HFF-Myc (cell line): ENCODE data around the gene RNF38.

Source experiments
- DNase-seq: peaks from one replicate; pipeline ENCODE4 v3.0.0-alpha.2; 2011; ENCODE audit warnings: low read depth; ENCODE audit errors: extremely low read depth
- H3K4me3 ChIP-seq: replicated peaks from 2 replicates; pipeline ENCODE4 v1.5.1; 2011; ENCODE audit warnings: low read depth, mild to moderate bottlenecking, control low read depth, low read length
- CTCF ChIP-seq: IDR thresholded peaks from 2 replicates; pipeline ENCODE4 v1.5.1; 2012; ENCODE audit warnings: mild to moderate bottlenecking, low read depth, low read length, control low read depth; ENCODE audit errors: missing control alignments

Gene RNF38

GRCh38 chr9:36289836-36290435 is 110.1 kb downstream of the RNF38 start:
- H3K4me3 ChIP-seq: no peak overlapping the region
- TF ChIP-seq CTCF: no peak
- no peak for DNase-seq

- TF ChIP-seq CTCF: no peak
- DNase-seq: no peak
- no peak overlapping the region for H3K4me3 ChIP-seq
Observed at GRCh38 chr9:36288070-36288469, 112.0 kb downstream of the RNF38 start.
